HG02678 (cell line): Measurements from ENCODE around the gene INTS4.
"Not testable (repeated sequence)": the region's sequence is repeated elsewhere in the genome, so short reads cannot be mapped to it uniquely, and the experiment has no call there.

ENCODE experiments used
- ATAC-seq: cut with Tn5 transposase; IDR thresholded peaks from one replicate; pipeline ENCODE4 v1.9.1; 2021; ENCODE audit warnings: mild to moderate bottlenecking, moderate library complexity; ENCODE audit not compliant: unreplicated experiment

The INTS4 gene

DNA sequence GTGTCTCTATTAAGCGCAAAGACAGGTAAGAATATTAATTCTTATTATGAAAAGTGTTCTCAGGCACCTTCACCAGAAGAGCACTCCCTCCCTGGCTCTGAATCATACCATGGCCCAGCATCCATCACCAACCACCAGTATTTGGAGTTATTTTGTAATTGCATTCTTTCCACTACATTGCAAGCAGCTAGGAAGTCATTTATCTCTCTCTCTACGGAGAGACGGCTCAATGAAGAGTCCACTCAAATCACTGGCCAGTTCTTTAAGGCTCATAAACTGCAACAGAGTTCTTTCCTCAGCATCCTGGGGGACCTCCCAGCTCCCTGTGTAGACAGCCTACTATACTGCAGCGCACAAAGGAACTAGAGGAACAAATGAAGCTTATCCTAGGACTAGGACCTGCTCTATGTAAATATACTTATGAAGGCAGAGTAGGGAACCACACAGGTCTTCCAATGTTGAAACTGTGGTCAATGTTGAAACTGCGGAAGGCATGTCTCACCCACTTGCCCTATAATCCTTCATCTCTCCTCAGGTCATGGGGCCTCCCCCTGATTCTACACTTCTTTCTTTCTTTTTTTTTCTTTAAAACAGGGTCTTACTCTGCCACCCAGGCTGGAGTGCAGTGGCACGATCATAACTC lies 110.2 kb downstream of the INTS4 start:
- ATAC-seq, result no peak

DNA sequence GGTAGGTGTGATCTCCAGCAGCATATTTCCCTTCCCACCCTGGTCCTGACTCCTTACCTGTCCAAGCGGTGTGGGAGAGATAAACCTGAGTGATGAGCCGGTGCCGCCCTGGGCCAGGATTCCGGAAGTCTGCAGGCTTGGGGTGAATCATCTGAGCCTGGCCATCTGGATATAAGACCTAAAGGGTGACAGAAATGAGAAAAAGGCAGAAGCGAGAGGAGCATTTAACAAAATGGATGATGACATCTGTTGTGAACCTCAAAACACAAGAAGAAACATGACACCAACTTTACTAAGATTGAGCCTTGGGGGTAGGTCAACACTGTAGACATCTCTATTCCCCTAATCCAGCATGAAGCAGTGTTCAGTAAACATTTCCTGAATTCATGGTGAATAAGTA lies 110.7 kb downstream of the INTS4 start:
- ATAC-seq, result no peak

DNA sequence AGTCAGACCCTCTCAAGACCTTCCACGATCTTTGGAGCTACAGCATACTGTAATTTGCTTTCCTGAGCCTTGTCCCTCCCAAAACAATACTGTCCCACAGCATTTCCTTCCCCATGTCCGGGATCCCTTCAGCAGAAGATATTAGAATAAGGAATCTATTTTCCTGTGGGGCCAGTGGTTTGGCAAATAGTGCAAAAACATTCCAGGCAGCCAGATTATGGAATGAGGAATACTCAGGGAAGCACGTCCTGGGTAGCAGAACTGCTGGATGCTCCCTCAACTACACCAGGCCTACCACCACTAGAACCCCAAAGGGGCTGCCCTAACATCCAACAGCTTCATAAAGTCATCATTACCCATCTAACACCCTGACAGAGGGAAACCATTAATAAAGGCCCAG lies 112.1 kb downstream of the INTS4 start:
- ATAC-seq, result no peak

DNA sequence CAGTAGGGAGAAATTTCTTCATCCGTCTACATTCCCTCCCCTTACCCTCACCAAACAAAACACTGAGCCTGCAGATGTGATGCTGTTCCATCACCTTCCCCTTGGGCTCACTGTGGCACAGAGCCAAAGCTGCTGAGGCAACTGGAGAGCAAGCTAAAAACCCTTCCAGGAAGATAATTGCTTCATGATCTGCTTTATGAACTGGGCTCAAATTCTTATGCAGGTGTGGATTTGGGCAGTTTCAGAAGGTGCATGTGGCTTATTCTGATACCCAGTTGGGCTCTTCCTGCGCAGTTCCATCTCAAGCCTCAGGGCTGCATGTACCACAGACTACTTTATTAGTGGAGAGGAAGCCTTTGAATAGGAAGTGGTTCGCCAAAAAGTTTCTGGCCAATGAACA lies 115.2 kb downstream of the INTS4 start:
- ATAC-seq, result peak; percentile 83

DNA sequence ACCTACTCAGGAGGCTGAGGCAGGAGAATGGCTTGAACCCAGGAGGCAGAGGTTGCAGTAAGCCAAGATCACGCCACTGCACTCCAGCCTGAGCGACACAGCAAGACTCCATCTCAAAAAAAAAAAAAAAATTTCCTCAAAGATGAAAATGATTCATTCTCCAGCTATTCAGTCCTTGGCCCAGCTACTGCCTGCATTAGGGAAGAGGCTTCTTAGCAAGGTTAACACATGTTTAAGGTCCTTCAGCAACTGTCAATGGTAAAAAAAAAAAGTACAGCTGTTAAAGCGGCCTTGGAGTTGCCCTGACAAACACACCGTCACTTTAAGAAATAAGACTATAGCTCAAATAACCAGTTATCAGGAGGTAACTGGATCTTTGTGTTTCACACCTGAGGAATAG lies 116.2 kb downstream of the INTS4 start:
- not testable (repeated sequence) for ATAC-seq

DNA sequence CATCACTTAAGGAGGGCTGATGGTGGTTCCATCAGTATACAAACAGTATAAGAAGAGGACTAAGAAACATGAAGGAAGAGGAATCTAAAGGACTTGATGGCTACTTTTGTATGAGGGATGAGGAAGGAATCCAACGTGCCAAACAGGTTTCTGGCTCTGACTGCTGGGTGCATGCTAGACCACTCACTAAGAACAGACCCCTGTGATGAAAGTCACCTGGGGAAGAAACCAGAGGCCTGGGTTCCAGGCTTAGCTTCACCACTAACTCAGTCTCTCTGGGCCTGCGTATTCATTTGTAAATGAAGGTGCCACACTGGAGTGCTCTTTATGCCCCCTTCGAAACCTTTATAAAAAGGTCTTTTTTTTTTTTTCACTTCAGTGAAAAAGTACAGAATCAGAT lies 118.4 kb downstream of the INTS4 start:
- ATAC-seq, result no peak

DNA sequence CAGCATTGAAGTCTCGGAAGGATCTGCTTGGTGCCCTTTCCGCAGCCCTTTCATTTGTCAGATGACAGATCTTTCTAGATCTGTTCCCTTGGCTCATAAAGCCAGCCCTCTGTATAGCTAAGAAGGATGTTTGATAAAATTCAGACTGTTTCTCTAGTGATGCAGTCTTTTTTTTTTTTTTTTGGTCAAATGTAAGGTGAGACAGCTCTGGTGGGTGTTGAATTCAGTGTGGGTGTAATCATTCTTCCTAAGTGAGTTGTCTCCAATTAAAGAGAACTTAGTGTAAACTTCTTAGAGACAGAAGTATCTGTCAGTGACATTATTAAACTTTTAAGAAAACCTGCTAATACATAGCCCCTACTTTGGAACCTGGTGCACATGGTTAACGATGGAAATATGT lies 120.3 kb downstream of the INTS4 start:
- no peak for ATAC-seq

DNA sequence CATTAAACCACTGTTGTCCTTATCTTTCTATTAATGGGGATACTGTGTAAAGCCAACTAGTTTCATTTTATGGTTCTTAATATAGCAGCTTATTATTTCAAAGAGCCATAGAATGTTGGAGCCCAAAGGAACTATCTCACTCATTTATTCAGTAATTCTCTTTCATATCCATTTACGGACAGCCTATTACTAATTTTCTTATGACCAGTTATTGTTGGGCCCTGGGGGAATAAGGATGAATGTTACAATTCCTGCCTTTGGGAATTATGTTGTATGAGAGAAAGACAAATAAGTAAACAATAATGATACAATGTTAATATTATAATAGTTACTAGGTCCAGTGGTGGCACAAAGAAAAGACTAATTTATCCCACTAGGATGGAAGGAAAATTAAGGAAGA lies 121.1 kb downstream of the INTS4 start:
- ATAC-seq, result no peak

DNA sequence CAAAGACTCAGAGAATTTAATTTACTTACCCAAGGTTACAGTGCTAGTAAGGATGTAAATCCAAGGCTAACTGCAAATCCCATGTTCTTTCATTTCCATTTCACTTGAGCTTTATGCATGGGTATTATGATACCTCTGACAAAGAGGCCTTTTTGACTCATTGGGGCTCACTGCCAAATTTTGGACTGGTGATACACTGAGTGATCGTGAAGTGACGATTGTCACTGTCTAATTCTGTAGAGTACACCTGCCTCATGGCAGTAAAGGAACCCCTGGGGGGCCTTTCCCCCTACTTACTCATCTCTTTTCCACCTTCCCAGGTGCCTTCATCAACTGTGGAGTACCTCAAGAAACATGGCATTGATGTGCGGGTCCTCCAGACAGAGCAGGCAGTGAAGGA lies 122.6 kb downstream of the INTS4 start:
- ATAC-seq, result no peak

DNA sequence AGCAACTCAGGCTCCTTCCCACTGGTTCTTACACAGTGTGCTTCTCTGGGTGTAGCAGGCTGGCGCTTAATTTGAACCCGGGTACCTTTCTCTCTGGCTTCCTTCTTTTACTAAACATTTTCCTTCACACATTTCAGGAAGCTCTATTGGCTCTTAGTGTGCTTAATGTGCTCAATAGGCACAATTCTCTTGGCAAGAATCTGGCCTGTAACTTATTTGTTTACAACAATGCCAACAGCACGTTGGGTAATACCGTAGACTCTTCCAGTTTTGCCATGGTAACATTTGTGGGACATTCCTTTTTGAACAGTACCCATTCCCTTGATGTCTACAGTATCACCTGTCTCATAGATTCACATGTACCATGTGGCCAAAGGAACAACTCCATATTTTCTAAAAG lies 125.7 kb downstream of the INTS4 start:
- ATAC-seq, result no peak

DNA sequence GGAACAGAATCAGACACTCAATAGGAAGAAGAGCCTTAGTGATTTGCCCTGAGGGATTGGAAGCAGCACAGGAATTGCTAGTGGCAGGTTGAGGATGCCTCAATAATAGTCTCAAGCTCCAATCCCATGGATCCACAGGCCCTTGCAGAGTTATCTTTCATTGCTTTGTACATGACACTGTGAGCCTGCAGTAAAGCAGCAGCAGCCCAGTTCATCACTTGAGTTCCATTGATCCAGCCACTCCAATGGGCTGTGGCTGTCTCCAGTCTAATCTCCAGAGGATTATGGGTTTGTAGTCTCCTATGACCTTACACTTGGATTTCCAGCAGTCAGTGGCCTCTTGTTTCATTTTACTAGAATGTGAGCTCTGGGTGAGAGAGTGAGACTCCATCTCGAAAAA lies 128.1 kb downstream of the INTS4 start:
- no peak for ATAC-seq

DNA sequence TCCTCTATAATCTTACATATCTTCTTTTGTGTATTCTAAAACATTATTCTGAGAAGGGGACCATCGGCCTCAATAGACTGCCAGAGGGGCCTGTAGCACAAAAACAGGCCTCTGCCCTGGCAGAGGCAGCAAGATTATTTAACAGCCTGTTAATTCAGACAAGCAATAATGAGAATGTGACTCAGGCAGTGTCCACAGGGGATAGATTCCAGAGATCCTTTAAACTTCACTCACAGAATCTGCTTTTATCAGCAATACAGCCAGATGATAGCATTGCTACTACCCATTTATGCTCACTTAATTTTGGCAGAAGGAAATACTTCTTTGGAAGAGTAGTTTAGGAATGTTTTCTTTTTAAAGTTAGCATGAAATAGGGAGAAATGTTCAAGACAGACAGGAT lies 128.7 kb downstream of the INTS4 start:
- ATAC-seq, result no peak

DNA sequence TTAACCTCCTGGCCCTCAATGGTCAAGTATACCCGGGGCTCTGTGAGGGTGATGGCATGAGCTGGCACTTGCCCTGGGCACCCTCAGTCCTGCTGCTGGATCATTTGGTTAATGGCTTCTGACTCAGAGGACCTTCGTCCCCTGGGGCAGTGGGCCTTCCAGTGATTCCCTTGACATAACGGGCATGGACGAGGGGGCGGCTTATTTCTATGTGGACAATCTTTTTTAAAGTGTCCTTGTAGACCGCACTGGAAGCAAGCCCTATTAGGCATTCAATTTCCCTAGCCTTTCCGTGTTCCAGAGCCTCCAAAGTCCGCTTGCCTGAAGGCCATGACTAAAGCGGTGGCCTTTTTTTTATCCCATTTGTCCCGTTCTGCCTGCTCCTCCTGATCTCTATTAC lies 133.0 kb downstream of the INTS4 start:
- ATAC-seq, result not testable (repeated sequence)

DNA sequence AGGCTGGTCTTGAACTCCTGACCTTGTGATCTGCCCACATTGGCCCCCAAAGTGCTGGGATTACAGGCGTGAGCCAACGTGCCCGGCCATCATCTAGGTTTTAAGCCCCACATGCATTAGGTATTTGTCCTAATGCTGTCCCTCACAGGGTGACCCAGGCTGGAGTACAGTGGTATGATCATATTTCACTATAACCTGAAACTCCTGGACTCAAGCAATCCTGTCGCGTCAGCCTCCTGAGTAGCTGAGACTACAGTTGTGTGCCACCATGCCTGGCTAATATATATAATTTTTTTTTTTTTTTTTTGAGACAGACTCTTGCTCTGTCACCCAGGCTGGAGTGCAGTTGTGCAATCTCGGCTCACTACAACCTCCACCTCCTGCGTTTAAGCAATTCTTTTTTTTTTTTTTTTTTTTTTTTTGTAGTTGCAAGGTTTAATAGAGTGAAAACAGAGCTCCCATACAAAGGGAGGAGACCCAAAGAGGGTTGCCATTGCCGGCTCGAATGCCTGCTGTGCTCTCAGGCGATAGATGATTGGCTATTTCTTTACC lies 136.5 kb downstream of the INTS4 start:
- ATAC-seq, result not testable (repeated sequence)

DNA sequence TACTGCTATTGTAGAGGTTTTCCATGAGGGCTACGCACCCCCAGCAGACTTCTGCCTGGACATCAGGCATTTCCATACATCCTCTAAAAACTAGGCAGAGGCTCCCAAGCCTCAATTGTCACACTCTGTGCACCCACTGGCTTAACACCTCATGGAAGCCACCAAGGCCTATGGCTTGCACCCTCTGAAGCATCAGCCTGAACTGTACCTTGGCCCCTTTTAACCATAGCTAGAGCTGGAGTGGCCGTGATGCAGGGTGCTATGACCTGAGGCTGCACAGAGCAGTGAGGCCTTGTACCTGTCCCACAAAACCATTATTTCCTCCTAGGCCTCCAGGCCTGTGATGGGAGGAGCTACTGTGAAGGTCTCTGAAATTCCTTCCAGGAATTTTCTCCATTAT lies 139.6 kb downstream of the INTS4 start:
- no peak for ATAC-seq

DNA sequence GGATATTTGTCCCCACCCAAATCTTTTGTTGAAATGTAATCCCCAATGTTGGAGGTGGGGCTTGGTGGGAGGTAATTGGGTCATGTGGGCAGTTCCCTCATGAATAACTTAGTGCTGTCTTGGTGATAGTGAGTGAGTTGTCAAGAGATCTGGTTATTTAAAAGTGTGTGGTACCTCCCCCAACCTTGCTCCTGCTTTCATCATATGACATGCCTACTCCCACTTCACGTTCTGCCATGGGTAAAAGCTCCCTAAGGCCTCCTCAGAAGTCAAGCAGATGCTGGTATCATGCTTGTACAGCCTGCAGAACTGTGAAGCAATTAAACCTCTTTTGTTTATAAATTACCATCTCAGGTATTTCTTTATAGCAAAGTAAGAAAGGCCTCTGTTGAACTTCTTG lies 143.0 kb downstream of the INTS4 start:
- no peak for ATAC-seq

DNA sequence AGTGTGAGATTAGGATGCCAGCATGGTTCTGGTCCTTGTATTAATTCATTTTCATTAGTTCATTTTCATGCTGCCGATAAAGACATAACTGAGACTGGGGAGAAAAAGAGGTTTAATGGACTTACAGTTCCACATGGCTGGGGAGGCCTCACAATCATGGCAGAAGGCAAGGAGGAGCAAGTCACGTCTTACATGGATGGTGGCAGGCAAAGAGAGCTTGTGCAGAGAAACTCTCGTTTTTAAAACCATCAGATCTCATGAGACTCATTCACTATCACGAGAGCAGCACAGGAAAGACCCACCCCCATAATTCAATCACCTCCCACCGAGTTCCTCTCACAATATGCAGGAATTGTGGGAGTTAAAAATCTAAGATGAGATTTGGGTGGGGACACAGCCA lies 150.8 kb downstream of the INTS4 start:
- not testable (repeated sequence) for ATAC-seq

DNA sequence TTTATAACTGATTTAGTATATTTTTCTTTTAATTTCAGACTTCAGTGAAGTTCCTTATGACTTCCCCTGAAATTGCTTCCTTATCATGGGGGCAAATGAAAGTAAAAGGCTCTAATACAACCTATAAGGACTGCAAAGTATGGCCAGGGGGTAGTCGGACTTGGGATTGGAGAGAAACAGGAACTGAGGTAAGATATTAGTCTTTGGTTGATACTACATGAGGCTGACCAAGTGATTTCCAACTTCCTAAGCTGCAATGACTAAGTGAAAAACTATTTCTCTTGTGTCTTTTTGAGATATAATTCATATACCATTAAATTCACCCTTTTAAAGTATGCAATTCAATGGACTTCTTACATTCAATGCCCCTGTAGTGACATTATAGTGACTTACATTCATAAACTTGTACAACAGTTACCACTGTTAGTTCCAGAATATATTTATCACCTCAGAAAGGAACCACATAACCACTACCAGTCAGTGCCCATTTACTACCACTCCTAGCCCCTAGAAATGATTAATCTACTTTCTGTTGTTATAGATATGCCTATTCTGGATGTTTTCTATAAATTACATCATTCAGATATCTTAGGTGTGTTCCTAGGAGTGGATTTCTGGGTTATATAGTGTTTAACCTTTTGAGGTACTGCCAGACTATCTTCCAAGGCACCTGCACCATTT lies 151.9 kb downstream of the INTS4 start:
- ATAC-seq, result no peak

DNA sequence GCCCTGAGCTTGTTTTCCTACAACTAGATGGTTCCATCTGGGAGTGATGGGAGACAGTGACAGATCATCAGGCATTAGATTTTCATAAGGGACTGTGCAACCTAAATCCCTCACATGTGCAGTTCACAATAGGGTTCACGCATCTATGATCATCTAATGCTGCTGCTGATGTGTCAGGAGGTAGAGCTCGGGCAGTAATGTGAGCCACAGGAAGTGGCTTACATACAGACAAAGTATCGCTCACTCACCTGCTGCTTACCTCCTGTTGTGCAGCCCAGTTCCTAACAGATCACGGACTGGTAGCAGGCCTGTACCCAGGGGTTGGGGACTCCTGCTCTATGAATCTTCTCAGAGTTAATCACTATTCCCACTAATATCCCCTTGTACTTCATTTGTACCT lies 161.2 kb downstream of the INTS4 start:
- no peak for ATAC-seq

DNA sequence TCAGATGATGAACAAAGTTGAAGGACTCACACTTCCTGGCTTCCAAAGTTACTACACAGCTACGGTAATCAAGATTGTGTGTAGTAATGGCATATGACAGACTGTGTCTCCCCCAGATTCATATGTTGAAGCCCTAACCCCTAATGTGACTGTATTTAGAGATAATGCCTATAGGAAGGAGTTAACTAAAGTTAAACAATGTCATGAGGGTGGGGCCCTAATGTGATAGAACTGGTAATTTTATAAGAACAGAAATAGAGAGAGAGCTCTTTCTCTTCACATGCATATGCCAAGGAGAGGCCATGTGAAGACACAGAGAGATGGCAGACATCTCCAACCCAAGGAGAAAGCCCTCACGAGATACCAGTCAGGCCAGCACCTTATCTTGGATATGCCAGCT lies 165.5 kb downstream of the INTS4 start:
- ATAC-seq, result no peak
